NCI-H2171 treated with DMSO at 0.1 percent for 48 hours (cell line): Measurements from ENCODE around the gene FAF1.
"Not testable (repeated sequence)": the region's sequence is repeated elsewhere in the genome, so short reads cannot be mapped to it uniquely, and the experiment has no call there.

Experiments
- DNase-seq: peaks from one replicate; lab custom pipeline; 2025; lab: John Stamatoyannopoulos, UW

FAF1 gene

GRCh38 chr1:50907610-50908009 lies 52.5 kb downstream of the FAF1 start:
- DNase-seq: not testable (repeated sequence)

- not testable (repeated sequence) for DNase-seq
These were observed 54.0 kb downstream of the FAF1 start for GRCh38 chr1:50906050-50906449.

- DNase-seq: no peak
These were observed 57.6 kb downstream of the FAF1 start for GRCh38 chr1:50902419-50902818.

DNA sequence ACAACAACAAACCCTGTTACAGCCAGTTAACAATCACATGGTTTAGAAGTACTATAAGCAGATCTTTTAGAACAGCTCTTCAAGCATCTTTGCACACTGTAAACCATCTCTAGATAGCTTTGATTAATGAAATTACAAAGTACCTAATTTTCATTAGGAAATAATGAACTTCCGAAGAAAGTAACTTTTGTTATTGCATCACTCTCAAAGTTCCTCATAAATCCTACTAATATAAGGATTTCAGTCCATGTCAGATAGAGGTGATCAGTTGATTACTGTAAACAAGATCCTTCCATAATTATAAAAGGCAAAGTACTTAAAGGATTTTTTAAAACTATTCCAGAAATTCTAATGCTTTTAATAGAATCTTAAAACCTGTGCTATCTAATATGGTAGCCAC lies 58.2 kb downstream of the FAF1 start:
- no peak for DNase-seq

DNA sequence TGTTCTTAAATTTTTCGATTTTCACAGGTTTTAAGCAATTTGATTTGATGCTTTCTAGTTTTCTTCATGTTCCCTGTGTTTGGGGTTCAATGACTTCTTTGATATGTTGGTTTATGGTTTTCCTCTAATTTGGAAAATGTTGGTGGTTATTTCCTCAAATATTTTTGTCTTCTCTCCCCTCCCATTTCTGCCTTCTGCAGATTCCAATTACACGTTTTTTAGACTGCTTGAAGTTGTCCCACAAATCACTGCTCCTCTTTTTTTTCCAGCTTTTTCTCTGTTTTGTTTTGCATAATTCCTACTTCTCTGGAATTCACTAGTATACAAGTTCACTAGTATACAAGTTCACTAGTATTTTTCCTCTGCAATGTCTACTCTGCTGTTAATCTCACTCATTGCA lies 61.3 kb downstream of the FAF1 start:
- DNase-seq: no peak

- DNase-seq: no peak
These were observed 65.7 kb downstream of the FAF1 start for GRCh38 chr1:50894340-50894739.

DNA sequence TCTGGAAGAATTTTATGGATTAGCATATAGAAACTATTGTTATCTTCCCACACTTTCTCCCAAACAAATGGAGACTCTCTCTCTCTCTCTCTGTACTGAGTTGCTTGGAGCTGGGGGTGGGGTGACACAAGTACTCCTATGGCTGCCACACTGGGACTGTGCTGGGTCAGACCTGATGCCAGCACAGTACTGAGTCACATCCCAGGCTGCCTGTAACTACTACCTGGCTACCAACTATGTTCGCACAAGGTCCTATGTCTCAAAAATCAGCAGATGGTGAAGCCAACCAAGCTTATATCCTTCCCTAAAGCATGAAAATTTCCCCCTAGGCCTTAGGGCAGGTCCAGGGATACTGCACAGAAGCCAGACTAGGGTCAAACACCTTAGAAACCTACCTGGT lies 66.6 kb downstream of the FAF1 start:
- DNase-seq: no peak

DNA sequence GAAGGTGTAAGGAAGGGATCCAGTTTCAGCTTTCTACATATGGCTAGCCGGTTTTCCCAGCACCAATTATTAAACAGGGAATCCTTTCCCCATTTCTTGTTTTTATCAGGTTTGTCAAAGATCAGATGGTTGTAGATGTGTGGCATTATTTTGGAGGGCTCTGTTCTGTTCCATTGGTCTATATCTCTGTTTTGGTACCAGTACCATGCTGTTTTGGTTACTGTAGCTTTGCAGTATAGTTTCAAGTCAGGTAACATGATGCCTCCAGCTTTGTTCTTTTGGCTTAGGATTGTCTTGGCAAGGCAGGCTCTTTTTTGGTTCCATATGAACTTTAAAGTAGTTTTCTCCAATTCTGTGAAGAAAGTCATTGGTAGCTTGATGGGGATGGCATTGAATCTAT lies 72.5 kb downstream of the FAF1 start:
- not testable (repeated sequence) for DNase-seq

GRCh38 chr1:50880373-50880772 lies 79.7 kb downstream of the FAF1 start:
- DNase-seq: no peak

DNA sequence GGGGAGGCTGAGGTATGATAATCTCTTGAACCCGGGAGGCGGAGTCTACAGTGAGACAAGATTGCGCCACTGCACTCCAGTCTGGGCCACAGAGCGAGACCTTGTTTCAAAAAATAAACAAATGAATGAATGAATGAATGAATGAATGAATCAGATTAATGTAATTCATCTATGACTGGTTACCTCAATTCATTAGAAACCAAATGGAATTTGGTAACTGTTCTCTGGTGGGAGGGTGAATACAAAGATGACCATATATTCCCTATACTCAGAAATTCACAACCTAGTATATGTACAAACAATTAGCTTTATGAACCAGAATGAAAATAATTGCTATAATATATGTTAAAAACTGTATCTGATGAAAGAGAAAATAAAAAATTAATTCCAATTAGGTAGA lies 80.9 kb downstream of the FAF1 start:
- DNase-seq: no peak

DNA sequence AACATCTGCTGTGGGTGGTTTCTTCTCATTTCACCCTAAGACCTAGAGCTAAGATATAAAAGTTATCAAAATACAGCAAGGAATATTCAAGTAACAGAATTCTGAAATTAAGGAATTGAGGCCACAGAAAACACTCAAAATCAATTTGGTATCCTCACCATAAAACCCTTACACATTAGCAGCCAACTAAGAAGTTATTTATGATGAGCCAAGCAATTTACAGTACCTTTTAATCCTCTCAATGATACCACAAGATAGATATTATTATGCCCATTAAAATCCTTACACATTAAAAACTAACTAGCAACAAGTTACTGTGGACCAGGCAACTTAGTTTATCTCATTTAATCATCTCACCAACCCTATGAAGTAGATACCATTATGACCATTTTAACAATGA lies 81.6 kb downstream of the FAF1 start:
- DNase-seq: no peak

GRCh38 chr1:50877641-50878040 lies 82.4 kb downstream of the FAF1 start:
- no peak for DNase-seq

GRCh38 chr1:50873458-50874187 lies 86.4 kb downstream of the FAF1 start:
- DNase-seq: peak; percentile 11

DNA sequence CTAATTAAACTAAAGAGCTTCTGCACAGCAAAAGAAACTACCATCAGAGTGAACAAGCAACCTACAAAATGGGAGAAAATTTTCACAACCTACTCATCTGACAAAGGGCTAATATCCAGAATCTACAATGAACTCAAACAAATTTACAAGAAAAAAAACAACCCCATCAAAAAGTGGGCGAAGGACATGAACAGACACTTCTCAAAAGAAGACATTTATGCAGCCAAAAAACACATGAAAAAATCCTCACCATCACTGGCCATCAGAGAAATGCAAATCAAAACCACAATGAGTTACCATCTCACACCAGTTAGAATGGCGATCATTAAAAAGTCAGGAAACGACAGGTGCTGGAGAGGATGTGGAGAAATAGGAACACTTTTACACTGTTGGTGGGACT lies 95.2 kb downstream of the FAF1 start:
- not testable (repeated sequence) for DNase-seq

DNA sequence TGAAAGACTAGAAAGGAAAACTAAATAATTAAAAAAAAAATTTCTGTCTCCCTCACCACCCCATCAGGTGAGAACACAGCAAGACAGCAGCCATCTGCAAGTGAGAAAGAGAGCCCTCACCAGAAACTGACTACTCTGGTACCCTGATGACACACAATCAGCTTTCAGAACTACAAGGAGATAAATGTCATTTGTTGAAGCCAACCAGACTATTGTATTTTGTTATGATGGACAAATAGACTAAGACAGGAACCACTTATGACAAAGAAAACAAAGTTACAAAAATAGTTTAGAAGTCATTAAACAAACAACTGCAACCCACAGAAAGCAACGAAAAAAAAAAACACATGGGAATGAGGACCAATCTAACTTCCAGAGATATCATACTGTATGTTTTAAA lies 98.3 kb downstream of the FAF1 start:
- no peak for DNase-seq

- no peak for DNase-seq
These were observed 99.4 kb downstream of the FAF1 start for GRCh38 chr1:50860702-50861101.

DNA sequence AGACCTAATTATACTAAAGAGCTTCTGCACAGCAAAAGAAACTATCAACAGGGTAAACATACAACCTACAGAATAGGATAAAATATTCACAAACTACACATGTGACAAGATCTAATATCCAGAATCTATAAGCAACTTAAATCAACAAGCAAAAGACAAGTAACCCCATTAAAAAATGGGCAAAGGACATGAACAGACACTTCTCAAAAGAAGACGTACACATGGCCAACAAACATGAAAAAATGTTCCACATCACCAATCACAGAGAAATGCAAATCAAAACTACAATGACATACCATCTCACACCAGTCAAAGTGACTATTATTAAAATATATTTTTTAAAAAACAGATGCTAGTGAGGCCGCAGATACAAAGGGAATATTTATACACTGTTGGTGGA lies 99.8 kb downstream of the FAF1 start:
- DNase-seq: no peak

GRCh38 chr1:50859657-50860056 lies 100.4 kb downstream of the FAF1 start:
- no peak for DNase-seq

DNA sequence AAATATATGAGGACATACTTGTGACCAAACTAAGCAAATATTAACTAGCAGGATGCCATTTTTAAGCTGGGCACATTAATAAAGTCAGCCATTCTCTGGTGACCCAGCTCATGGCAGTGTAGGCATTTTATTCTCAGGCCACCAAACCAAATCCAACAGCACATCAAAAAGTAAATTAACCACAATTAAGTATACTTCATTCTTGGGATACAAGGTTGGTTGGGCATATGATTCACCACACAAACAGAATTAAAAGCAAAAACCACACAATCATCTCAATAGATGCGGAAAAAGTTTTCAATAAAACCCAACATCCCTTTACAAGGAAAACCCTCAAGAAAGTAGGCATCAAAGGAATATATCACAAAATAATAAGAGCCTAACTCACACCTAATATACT lies 101.3 kb downstream of the FAF1 start:
- no peak for DNase-seq

GRCh38 chr1:50857702-50858101 lies 102.4 kb downstream of the FAF1 start:
- no peak for DNase-seq

DNA sequence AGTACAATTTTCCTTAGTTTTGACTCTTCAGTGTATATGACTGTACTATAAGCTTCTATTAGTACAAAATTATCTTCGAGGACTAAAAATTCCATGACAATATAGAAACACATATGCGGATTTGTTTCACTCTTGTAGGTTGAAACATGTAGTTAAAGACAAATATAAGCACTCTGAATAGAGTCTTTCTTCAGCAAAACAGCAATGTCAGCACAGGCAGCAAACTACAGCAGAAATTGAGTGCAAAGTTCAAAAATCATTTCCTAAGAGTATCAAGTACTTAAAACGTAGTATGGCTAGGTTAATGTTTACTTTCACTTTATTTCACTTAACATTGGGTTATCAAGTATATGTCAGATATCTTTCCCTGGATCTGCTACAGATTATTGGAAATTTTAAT lies 106.7 kb downstream of the FAF1 start:
- no peak for DNase-seq

DNA sequence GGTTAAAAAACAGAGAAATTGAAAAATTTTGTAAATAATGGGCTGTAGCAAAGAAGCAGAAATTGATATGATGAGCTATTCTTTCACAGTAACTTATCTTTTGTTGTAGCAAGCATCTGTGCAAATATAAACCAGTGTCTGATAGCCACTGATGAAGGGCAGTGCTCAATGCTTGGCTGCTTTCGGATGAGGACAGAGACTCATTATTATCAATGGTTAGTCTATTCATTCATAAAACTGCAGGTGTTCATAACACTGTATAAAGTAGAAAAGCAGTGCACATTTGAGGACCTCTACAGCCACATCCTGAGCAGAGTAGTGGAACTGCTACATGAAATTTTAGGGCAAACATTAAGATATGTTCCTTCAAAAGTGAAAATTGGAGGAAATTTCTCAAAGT lies 107.2 kb downstream of the FAF1 start:
- DNase-seq: no peak

DNA sequence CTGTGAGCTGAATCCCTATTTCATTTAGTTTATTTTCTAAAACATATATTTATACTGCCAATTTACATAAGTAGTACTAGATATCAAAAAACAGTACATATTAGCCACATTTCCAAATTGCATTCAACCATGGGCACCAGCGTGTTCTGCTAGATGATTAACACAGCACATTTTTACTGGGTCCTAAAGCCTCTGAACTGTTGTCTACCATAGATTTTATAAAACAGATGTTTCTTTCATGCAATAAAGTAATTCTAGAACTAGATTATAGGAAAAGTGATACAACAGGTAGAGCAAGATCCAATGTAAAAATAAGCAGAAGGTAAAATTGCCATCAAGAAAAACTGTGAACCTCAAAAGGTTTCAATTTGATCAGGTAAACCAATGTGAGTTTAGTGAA lies 108.6 kb downstream of the FAF1 start:
- peak; percentile 21 for DNase-seq

- no peak for DNase-seq
These were observed 109.0 kb downstream of the FAF1 start for GRCh38 chr1:50851034-50851433.
